UCSD-AML1 (cell line): Measurements from ENCODE around the gene KIRREL3.
"Not testable (repeated sequence)": the region's sequence is repeated elsewhere in the genome, so short reads cannot be mapped to it uniquely, and the experiment has no call there.

Experiments used
- DNase-seq: peaks from one replicate; lab custom pipeline; 2025; ENCODE audit not compliant: unreplicated experiment; lab: John Stamatoyannopoulos, UW

The KIRREL3 gene

GRCh38 chr11:126395784-126396183 is 604.8 kb downstream of the KIRREL3 start:
- not testable (repeated sequence) for DNase-seq

- DNase-seq, result not testable (repeated sequence)
Measured at GRCh38 chr11:126394634-126395072, 605.9 kb downstream of the KIRREL3 start.

DNA sequence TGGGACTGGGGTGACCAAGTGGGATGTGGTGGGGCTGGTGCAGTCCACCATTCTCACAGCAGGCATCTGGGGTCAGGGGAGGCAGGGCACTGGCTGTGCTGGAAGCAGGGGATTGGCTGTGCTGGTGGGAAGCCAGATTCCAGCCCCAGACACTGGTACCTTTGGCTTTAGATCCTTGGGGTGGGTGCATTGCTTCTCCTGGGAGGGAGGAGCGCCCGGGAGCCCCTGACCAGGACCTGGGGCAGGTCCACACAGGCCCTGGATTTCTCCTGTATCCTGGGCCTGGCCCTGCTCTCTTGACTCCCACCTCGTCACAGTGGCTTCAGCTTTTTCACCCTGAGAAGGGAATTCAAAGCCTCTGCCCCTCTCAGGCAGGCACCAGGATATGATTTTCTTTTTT is 606.5 kb downstream of the KIRREL3 start:
- no peak for DNase-seq

- DNase-seq, result no peak
Measured at GRCh38 chr11:126393143-126393542, 607.4 kb downstream of the KIRREL3 start.

GRCh38 chr11:126392633-126393013 is 607.9 kb downstream of the KIRREL3 start:
- peak; percentile 82 for DNase-seq

DNA sequence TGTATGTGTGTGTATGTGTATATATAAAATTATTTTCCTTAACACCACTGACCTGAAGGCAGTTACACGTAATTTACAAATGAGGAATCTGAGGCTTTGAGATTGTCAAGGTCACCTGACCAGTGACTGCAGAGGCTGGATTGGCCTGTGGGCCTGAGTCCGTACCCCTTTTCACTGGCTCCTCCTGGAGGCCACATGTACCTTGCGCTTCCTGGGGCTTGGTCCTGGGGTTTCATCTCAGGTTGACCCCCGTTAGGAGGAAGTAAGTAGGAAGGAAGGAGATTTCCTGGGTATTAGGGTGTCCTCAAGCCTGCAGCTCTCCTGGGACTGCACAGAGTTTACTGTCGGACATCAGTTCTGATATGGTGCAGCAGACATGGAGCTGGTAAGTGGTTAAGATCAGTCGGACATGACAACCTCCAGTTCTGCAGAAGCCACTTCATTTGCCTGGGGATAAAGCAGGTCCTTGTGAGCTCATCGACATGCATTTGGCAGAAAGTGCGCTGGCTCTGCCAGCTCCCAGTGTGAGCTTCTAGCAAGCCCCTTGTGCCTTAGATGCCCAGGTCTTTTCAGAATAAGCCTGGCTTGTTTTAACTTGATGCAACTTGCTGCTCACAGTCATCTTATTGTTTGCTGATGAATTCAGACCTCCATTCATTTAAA is 608.5 kb downstream of the KIRREL3 start:
- DNase-seq, result peak; percentile 73

DNA sequence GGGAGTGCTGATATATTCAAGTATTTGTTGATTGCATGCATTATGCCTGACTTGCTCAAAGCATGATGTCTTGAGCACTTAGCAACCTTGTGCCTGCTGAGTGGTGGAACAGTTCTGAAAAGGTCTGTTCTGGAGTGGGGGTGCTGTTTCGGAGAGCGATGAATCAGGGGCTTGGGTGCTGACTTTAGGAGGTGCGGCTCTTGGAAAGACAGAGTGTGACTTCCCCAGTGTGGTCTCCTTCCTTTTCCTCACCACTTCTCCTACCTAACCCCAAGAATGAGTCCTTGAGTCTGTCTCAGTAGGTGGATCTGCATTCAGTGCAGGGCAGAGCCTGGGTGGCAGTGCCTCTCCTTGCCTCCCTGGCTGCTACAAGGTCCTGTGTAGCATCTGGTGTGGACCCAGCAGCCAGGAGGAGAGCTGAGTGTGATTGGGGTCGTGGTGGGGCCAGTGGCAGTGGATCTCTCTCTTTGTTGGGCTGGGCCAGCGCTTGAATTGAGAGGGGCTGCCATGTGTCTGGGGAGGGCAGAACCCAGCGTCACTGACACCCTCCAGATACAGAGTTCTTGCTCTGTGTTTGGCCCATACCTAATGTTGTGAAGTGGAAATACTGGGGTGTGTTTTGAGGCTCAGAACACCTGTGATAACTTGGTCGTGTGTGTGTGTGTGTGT is 609.1 kb downstream of the KIRREL3 start:
- no peak for DNase-seq

- DNase-seq, result no peak
Measured at GRCh38 chr11:126390272-126390867, 610.2 kb downstream of the KIRREL3 start.

DNA sequence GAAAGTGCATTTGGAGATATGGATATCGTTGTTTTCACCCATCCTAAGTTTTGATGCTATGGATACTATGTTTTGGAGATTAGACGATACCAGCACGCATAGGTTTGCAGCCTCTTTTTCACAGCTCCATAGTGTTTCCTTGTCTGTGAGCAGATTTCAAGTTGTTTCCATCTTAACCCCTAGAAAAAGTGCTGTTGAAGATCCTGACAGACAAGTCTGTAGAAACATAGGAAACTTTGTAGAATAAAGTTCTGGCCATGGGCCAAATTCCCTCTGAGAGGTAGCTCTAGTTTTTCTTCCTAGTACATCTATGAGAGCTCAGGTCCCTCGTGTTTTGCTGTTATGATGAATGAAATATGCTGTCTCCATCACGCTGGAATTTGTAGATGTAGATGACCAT is 612.7 kb downstream of the KIRREL3 start:
- DNase-seq, result no peak

- peak; percentile 72 for DNase-seq
Measured at GRCh38 chr11:126386729-126387071, 613.9 kb downstream of the KIRREL3 start.

- no peak for DNase-seq
Measured at GRCh38 chr11:126385991-126386728, 614.4 kb downstream of the KIRREL3 start.

DNA sequence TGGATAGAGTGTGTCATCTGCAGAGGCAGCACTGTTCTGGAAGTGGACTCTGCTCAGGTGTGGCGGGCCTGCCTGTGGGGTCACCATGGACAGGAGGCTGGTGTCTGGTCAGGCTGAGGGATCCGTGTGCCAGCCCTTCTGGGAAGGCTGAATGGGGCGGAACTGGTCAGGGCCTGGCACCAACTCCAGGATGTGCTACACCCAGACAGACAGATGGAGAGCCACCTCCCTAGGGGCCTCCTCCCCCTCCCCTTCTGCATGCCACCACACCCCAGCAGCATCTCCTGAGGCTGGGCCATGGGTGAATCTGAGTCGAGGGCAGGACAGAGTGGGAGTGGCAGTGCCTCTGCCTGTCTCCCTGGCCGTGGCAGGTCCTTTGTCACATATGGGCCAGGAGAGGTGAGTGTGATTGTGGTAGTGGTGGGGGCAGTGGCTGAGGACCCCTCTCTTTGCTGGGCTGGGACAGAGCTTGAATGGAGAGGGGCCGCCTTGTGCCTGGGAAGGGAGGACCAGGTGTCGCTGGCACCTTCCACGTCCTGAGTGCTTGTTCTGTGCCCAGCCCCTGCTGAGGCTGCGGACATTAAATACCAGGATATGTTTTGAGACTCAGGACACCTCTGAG is 616.0 kb downstream of the KIRREL3 start:
- DNase-seq, result no peak

- DNase-seq, result no peak
Measured at GRCh38 chr11:126383339-126384335, 616.9 kb downstream of the KIRREL3 start.

DNA sequence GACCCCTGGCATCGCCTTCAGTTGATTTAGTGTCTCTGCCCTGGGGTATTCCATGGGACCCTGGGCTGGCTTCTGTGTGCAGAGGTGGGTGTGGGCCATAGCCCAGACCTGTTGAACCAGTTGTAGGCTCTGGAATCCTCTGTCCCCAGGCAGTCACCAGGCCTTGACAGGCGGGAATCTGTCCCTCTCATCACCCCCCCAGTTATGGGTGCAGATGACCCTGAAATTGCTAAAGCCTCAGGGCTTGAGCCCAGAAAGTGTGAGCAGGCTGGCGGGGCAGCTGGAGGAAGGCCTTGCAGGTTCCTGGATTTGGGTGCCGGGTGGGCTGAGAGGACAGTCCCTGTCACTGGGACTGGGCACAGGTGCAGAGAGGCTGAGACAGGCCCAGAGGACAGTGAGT is 617.9 kb downstream of the KIRREL3 start:
- not testable (repeated sequence) for DNase-seq

- DNase-seq, result not testable (repeated sequence)
Measured at GRCh38 chr11:126381960-126382359, 618.6 kb downstream of the KIRREL3 start.

- DNase-seq, result no peak
Measured at GRCh38 chr11:126380909-126381308, 619.7 kb downstream of the KIRREL3 start.

DNA sequence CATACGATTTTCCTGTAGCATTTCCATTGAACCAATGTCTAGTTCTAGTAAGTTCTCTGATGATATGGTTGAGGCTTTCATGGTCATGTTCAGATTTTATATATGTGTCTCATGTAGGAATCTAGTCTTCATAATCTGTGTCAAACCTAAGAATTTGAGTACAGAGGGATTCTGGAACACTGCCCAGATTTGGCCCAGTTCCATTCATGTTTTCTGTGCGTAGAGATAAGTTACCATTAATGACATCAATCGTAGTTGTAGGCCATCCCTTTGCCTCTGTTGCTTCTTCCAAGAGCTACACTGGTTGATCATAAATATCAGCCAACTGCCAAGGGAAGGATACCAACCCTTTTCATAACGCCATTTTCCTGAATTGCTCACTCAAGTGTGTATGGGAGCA is 621.8 kb downstream of the KIRREL3 start:
- DNase-seq, result no peak

DNA sequence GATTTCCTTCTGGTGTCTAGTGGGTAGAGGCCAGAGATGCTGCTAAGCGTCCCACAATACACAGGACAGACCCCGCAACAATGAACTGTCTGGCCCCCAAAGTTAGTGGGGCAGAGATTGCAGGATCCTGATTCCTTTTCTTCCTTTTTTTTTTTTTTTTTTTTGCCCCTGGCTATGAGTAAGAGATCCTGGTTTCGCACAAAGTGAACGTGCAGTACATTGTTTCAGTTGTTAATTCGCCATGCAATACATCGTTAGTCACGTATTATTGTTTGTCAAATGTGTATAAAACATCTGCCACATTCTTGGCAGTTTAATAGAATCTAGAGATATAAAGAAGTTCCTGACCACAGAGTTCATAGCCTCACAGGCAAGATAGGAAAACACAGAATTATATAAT is 624.8 kb downstream of the KIRREL3 start:
- no peak for DNase-seq

DNA sequence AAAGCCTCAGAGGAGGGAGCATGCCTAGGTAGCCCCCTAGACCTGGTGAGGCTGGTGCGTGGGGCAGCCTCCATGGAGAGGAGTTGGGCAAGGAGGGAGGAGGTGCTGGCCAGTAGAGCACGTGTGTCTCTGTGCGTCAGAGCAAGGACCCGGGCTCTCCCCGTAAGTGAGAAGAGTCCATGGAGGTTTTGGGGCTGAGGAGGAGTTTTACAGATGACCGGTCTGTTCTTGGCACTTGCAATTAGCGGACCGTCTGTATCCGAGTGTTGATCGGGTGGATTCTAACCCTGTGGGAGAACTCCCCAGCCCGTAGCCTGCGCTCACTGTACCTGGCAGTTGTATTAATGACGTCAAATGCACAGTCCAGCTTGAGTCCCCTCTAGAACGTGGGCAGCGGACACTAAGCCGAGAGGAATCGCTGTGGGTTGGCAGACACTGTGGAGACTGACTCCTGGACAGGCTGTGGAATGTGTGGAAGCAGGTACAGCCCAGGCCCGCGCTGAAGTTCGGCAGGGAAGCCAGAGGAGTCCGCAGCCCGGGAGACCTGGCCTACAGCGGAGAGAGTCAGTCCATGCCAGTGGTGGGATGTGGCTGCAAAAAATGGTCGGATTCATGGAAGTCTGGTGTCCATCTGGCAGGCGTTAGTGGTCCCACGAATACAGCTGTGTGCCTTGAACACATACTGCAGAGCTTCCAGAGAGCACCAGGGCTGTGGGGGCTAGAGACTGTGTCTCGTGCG is 625.8 kb downstream of the KIRREL3 start:
- not testable (repeated sequence) for DNase-seq
